ENCODE results near the gene BCL7A. TPM values are rescaled to one million over a fixed set of nuclear protein-coding genes. Genes with fewer than 3 reads are reported as not detected.

Gene BCL7A
- total RNA-seq, 1 donor from 2014 or later = 34.6 TPM

GRCh38 chr12:122042910-122043309, 21.2 kb downstream of the BCL7A start:
- peaks cover 25% of the 10 kb centered on the region for H3K36me3 Mint-ChIP-seq
- no peak for TF ChIP-seq CTCF (IDR thresholded peaks at IDR 0.05; ENCODE audit: unreplicated experiment)
- DNase-seq (ENCODE audit: low spot score in 2 of 2, unreplicated experiment in 2 of 2) = no peak
- no peaks in the 10 kb centered on the region for H3K27me3 Mint-ChIP-seq (ENCODE audit: low read depth)
- no peak overlapping the region for H3K27ac Mint-ChIP-seq
- no peaks in the 10 kb centered on the region for H3K9me3 Mint-ChIP-seq
- no peak overlapping the region for H3K4me3 Mint-ChIP-seq
- no peaks in the 10 kb centered on the region for H3K4me1 Mint-ChIP-seq

- Mint-ChIP-seq H3K27me3 (ENCODE audit: low read depth) (no peaks in the 10 kb centered on the region), H3K4me3 (no peak overlapping the region), H3K27ac (no peak overlapping the region), H3K9me3 (no peaks in the 10 kb centered on the region), H3K4me1 (no peaks in the 10 kb centered on the region), H3K36me3 (peaks cover 27% of the 10 kb centered on the region)
- DNase-seq (ENCODE audit: low spot score in 2 of 2, unreplicated experiment in 2 of 2) = no peak
- no peak for TF ChIP-seq CTCF (IDR thresholded peaks at IDR 0.05; ENCODE audit: unreplicated experiment)
Measured at GRCh38 chr12:122043476-122043875, 21.8 kb downstream of the BCL7A start.

GRCh38 chr12:122045262-122045661, 23.6 kb downstream of the BCL7A start:
- Mint-ChIP-seq H3K9me3 (no peaks in the 10 kb centered on the region), H3K27me3 (ENCODE audit: low read depth) (no peaks in the 10 kb centered on the region), H3K4me3 (no peak overlapping the region), H3K27ac (no peak overlapping the region), H3K4me1 (no peaks in the 10 kb centered on the region), H3K36me3 (peaks cover 27% of the 10 kb centered on the region)
- no peak for DNase-seq (ENCODE audit: low spot score in 2 of 2, unreplicated experiment in 2 of 2)
- TF ChIP-seq CTCF (IDR thresholded peaks at IDR 0.05; ENCODE audit: unreplicated experiment) = no peak

GRCh38 chr12:122046145-122046544, 24.5 kb downstream of the BCL7A start:
- H3K36me3 Mint-ChIP-seq = peaks cover 21% of the 10 kb centered on the region
- H3K4me1 Mint-ChIP-seq = no peaks in the 10 kb centered on the region
- H3K4me3 Mint-ChIP-seq = no peak overlapping the region
- no peaks in the 10 kb centered on the region for H3K27me3 Mint-ChIP-seq (ENCODE audit: low read depth)
- no peak overlapping the region for H3K27ac Mint-ChIP-seq
- no peak for DNase-seq (ENCODE audit: low spot score in 2 of 2, unreplicated experiment in 2 of 2)
- TF ChIP-seq CTCF (IDR thresholded peaks at IDR 0.05; ENCODE audit: unreplicated experiment) = no peak
- H3K9me3 Mint-ChIP-seq = no peaks in the 10 kb centered on the region

- H3K4me1 Mint-ChIP-seq = no peaks in the 10 kb centered on the region
- no peaks in the 10 kb centered on the region for H3K27me3 Mint-ChIP-seq (ENCODE audit: low read depth)
- H3K36me3 Mint-ChIP-seq = peaks cover 16% of the 10 kb centered on the region
- H3K9me3 Mint-ChIP-seq = no peaks in the 10 kb centered on the region
- TF ChIP-seq CTCF (IDR thresholded peaks at IDR 0.05; ENCODE audit: unreplicated experiment) = no peak
- H3K4me3 Mint-ChIP-seq = no peak overlapping the region
- H3K27ac Mint-ChIP-seq = no peak overlapping the region
- no peak for DNase-seq (ENCODE audit: low spot score in 2 of 2, unreplicated experiment in 2 of 2)
Measured at GRCh38 chr12:122048151-122048550, 26.5 kb downstream of the BCL7A start.

- H3K4me3 Mint-ChIP-seq = no peak overlapping the region
- TF ChIP-seq CTCF (IDR thresholded peaks at IDR 0.05; ENCODE audit: unreplicated experiment) = no peak
- peaks cover 4% of the 10 kb centered on the region for H3K4me1 Mint-ChIP-seq
- DNase-seq (ENCODE audit: low spot score in 2 of 2, unreplicated experiment in 2 of 2) = no peak
- H3K36me3 Mint-ChIP-seq = peaks cover 8% of the 10 kb centered on the region
- H3K27ac Mint-ChIP-seq = no peak overlapping the region
- no peaks in the 10 kb centered on the region for H3K9me3 Mint-ChIP-seq
- no peaks in the 10 kb centered on the region for H3K27me3 Mint-ChIP-seq (ENCODE audit: low read depth)
Measured at GRCh38 chr12:122049827-122050226, 28.1 kb downstream of the BCL7A start.

Data from mesothelial cell of epicardium (in vitro differentiated cells).